Measurements from ENCODE around the gene KCNE4. TPM values are rescaled to one million over a fixed set of nuclear protein-coding genes. Genes with fewer than 3 reads are reported as not detected.

Gene KCNE4
- total RNA-seq, 4 donors from 2014 or later, result 1.9 to 16.6 (median 10.3) TPM

GRCh38 chr2:223090540-223091235, 38.7 kb downstream of the KCNE4 start:
- no peak for ATAC-seq (ENCODE audit: low FRiP score)
- no peak for DNase-seq (ENCODE audit: low spot score)
- TF ChIP-seq, protein P1, sequence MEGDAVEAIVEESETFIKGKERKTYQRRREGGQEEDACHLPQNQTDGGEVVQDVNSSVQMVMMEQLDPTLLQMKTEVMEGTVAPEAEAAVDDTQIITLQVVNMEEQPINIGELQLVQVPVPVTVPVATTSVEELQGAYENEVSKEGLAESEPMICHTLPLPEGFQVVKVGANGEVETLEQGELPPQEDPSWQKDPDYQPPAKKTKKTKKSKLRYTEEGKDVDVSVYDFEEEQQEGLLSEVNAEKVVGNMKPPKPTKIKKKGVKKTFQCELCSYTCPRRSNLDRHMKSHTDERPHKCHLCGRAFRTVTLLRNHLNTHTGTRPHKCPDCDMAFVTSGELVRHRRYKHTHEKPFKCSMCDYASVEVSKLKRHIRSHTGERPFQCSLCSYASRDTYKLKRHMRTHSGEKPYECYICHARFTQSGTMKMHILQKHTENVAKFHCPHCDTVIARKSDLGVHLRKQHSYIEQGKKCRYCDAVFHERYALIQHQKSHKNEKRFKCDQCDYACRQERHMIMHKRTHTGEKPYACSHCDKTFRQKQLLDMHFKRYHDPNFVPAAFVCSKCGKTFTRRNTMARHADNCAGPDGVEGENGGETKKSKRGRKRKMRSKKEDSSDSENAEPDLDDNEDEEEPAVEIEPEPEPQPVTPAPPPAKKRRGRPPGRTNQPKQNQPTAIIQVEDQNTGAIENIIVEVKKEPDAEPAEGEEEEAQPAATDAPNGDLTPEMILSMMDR (IDR thresholded peaks at IDR 0.05), result no peak

GRCh38 chr2:223092667-223093066, 40.7 kb downstream of the KCNE4 start:
- DNase-seq (ENCODE audit: low spot score) (no peak), ATAC-seq (ENCODE audit: low FRiP score) (no peak)
- TF ChIP-seq, protein P1 (IDR thresholded peaks at IDR 0.05), result no peak

DNA sequence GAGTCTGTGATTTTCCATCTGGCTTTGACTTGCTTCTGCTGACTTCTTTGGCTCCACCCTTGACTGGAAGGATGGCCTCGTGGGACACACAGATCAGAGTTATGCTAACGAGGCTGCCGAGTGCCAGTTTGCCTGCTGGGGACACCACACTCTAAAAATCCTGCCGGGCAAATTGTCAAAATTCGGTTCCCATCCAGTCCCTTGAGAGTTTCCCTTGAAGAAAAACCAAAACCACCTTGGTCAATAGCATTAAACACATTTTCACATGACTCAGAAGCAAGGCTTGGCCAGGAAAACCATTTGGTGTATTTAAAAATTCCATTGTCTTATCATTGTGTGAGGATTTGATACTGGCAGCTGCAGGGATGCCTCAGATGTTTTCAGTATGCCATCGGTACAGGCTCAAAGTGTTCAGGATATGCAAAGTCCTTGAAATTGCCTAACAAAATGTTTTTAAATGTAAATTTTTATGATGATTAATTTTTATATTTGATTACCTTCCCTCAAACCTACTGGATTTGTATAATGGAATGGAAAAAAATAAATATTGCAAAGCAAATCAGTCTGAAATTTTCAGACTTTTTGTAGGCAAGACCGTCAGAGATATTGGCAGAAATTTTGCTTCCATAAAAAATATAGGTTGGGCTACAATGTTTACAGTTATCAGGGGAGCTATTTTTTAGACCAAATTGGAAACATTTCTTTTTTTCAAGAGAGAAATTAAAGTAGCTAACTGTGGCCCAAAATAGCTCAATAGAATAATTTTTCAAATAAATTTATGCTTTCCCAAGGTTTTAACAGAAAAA, 41.6 kb downstream of the KCNE4 start:
- DNase-seq (ENCODE audit: low spot score), result no peak
- no peak for ATAC-seq (ENCODE audit: low FRiP score)
- TF ChIP-seq, protein P1 (IDR thresholded peaks at IDR 0.05), result no peak

GRCh38 chr2:223095207-223095606, 43.2 kb downstream of the KCNE4 start:
- TF ChIP-seq, protein P1 (IDR thresholded peaks at IDR 0.05), result no peak
- DNase-seq (ENCODE audit: low spot score) (no peak), ATAC-seq (ENCODE audit: low FRiP score) (no peak)

DNA sequence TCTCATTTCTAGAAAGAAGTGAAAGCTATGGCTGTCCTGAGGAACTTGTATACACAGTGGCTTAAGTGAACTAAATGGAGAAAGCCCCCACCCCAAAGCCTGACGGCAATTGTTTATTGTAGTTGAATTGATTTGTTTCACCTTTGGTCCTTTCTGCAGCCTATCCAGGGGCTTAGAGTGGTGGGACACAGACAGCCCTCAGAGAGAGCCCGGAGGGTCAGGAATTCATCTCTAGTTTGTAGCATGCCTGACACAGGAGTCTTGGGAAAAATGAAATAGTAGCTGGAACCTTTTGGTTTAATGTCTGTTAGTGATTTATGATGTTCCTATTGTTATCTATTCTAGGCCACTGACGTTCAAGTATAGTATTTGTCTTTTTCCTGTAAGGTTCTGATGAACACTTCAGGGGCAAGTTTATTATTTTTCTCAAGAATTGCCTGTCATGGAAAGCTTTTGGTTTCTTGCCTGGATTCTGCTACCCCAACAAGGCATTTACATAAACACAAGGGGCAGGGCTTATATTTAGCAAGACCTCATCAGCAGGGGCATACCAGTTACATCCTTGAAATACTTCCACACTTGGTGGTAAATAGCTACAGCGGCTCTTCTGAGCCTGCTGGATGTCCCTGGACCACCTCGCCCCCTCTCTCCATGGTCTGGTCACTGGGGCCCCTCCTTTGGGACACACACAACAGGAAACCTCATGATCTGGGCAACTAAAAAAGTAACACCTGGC, 44.4 kb downstream of the KCNE4 start:
- ATAC-seq (ENCODE audit: low FRiP score), result no peak
- DNase-seq (ENCODE audit: low spot score), result no peak
- TF ChIP-seq, protein P1 (IDR thresholded peaks at IDR 0.05), result no peak

GRCh38 chr2:223097888-223098383, 45.9 kb downstream of the KCNE4 start:
- TF ChIP-seq, protein P1 (IDR thresholded peaks at IDR 0.05), result no peak
- no peak for ATAC-seq (ENCODE audit: low FRiP score)
- DNase-seq (ENCODE audit: low spot score), result no peak
